Astrocyte (in vitro differentiated cells and primary cell): ENCODE measurements around the gene EXOC4. TPM values are rescaled to one million over a fixed set of nuclear protein-coding genes. Genes with fewer than 3 reads are reported as not detected.
A peak's percentile ranks its signal among the peaks of the same experiment; 100 is the strongest.

ENCODE experiments used
- DNase-seq: peaks from one replicate; pipeline ENCODE4 v3.0.0-alpha.2; 2010; ENCODE audit warnings: low read depth
- FAIRE-seq: peaks from 2 replicates; lab custom pipeline; 2011; peaks lifted over from hg19 to GRCh38; lab: Jason Lieb, UNC
- H2AFZ ChIP-seq: 2 replicates; pipeline ENCODE4 v1.6.0; 2012; ENCODE audit warnings: low read depth, low read length, inconsistent platforms
- H3K27ac ChIP-seq: 2 replicates; pipeline ENCODE4 v1.5.1; 2011; ENCODE audit warnings: low read depth, low read length, inconsistent platforms
- H3K27me3 ChIP-seq: 2 replicates; pipeline ENCODE4 v1.6.0; 2011; ENCODE audit warnings: low read length, inconsistent platforms; ENCODE audit not compliant: insufficient read depth
- H3K36me3 ChIP-seq: 2 replicates; pipeline ENCODE4 v1.5.1; 2011; ENCODE audit warnings: low read length, inconsistent platforms; ENCODE audit not compliant: insufficient read depth
- H3K4me1 ChIP-seq: 2 replicates; pipeline ENCODE4 v1.5.1; 2011; ENCODE audit warnings: low read length, inconsistent platforms; ENCODE audit not compliant: insufficient read depth
- H3K4me2 ChIP-seq: 2 replicates; pipeline ENCODE4 v1.6.0; 2012; ENCODE audit warnings: low read length, inconsistent platforms
- H3K4me3 ChIP-seq: 2 replicates; pipeline ENCODE4 v1.5.1; 2011; ENCODE audit warnings: low read depth, mild to moderate bottlenecking, low read length, inconsistent platforms; ENCODE audit not compliant: insufficient read depth
- H3K79me2 ChIP-seq: 2 replicates; pipeline ENCODE4 v1.6.0; 2012; ENCODE audit warnings: mild to moderate bottlenecking, low read length, inconsistent platforms; ENCODE audit not compliant: insufficient read depth
- H3K9ac ChIP-seq: 2 replicates; pipeline ENCODE4 v1.6.0; 2012; ENCODE audit warnings: mild to moderate bottlenecking, low read length, inconsistent platforms
- H3K9me3 ChIP-seq: 2 replicates; pipeline ENCODE4 v1.5.1; 2012; ENCODE audit warnings: low read depth, mild to moderate bottlenecking, low read length, inconsistent platforms; ENCODE audit not compliant: insufficient read depth
- H4K20me1 ChIP-seq: 2 replicates; pipeline ENCODE4 v1.6.0; 2012; ENCODE audit warnings: low read length, inconsistent platforms; ENCODE audit not compliant: insufficient read depth
- H3K27ac Mint-ChIP-seq: one replicate; pipeline ENCODE4 v1.8.0; 2021; ENCODE audit warnings: mild to moderate bottlenecking, mixed read lengths; ENCODE audit not compliant: unreplicated experiment
- H3K27me3 Mint-ChIP-seq: one replicate; pipeline ENCODE4 v1.8.0; 2021; ENCODE audit warnings: low read depth, mixed read lengths; ENCODE audit not compliant: unreplicated experiment
- H3K36me3 Mint-ChIP-seq: one replicate; pipeline ENCODE4 v1.8.0; 2021; ENCODE audit warnings: low read depth, mixed read lengths; ENCODE audit not compliant: unreplicated experiment
- H3K4me1 Mint-ChIP-seq: one replicate; pipeline ENCODE4 v1.8.0; 2021; ENCODE audit warnings: low read depth, mixed read lengths; ENCODE audit not compliant: unreplicated experiment
- H3K4me3 Mint-ChIP-seq: one replicate; pipeline ENCODE4 v1.8.0; 2021; ENCODE audit warnings: mild to moderate bottlenecking, moderate library complexity, mixed read lengths; ENCODE audit not compliant: unreplicated experiment
- H3K9me3 Mint-ChIP-seq: one replicate; pipeline ENCODE4 v1.8.0; 2021; ENCODE audit warnings: mild to moderate bottlenecking, mixed read lengths; ENCODE audit not compliant: unreplicated experiment
- EZH2 ChIP-seq: IDR thresholded peaks from 2 replicates; pipeline ENCODE4 v1.6.1; 2012; ENCODE audit warnings: mild to moderate bottlenecking, low read length, inconsistent platforms; ENCODE audit not compliant: insufficient read depth
- total RNA-seq: library from RNA; stranded (reverse); gene quantifications from 2 replicates; pipeline ENCODE4 v1.2.1, GENCODE V29; 2021
- TF ChIP-seq, protein P1 (sequence below): IDR thresholded peaks from 2 replicates; pipeline ENCODE4 v1.5.1; 2011; ENCODE audit warnings: low read depth, mild to moderate bottlenecking, inconsistent platforms, low read length, moderate library complexity; ENCODE audit not compliant: insufficient read depth

Gene EXOC4
- total RNA-seq, 1 donor from 2014 or later, result 57.5 TPM

DNA sequence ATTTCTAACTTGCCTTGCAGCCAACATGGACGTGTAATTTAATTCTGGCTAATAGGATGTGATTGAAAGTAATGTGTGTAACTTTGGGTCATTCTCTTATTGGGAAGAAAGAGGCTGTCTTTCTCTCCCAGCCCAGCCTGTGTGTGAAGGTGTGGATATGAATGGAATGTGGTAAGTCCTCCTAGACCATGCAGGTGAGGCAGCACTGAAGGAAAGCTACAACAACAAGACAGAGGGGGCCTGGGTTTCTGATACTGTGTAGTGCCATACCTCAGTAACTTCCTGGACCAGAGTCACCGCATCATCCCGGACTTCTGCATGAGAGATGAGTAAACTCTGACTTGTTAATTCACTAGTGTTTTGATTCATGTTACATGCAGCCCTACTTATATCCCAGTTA, 237.0 kb downstream of the EXOC4 start:
- Histone ChIP-seq H3K36me3 (no peaks in the 10 kb centered on the region), H3K27me3 (no peaks in the 10 kb centered on the region), H3K9me3 (no peaks in the 10 kb centered on the region), H3K4me3 (no peak overlapping the region), H3K27ac (no peak overlapping the region), H3K79me2 (no peaks in the 10 kb centered on the region), H3K4me2 (no peak overlapping the region), H4K20me1 (no peaks in the 10 kb centered on the region), H2AFZ (no peak overlapping the region), H3K9ac (no peak overlapping the region), H3K4me1 (no peaks in the 10 kb centered on the region)
- Mint-ChIP-seq H3K4me1 (peaks cover 9% of the 10 kb centered on the region), H3K27me3 (no peaks in the 10 kb centered on the region), H3K36me3 (peaks cover 3% of the 10 kb centered on the region), H3K27ac (no peak overlapping the region), H3K4me3 (no peak overlapping the region), H3K9me3 (no peaks in the 10 kb centered on the region)
- FAIRE-seq, result no peak
- DNase-seq, result no peak
- TF ChIP-seq, protein P1, sequence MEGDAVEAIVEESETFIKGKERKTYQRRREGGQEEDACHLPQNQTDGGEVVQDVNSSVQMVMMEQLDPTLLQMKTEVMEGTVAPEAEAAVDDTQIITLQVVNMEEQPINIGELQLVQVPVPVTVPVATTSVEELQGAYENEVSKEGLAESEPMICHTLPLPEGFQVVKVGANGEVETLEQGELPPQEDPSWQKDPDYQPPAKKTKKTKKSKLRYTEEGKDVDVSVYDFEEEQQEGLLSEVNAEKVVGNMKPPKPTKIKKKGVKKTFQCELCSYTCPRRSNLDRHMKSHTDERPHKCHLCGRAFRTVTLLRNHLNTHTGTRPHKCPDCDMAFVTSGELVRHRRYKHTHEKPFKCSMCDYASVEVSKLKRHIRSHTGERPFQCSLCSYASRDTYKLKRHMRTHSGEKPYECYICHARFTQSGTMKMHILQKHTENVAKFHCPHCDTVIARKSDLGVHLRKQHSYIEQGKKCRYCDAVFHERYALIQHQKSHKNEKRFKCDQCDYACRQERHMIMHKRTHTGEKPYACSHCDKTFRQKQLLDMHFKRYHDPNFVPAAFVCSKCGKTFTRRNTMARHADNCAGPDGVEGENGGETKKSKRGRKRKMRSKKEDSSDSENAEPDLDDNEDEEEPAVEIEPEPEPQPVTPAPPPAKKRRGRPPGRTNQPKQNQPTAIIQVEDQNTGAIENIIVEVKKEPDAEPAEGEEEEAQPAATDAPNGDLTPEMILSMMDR, result no peak
- TF ChIP-seq EZH2, result no peak

DNA sequence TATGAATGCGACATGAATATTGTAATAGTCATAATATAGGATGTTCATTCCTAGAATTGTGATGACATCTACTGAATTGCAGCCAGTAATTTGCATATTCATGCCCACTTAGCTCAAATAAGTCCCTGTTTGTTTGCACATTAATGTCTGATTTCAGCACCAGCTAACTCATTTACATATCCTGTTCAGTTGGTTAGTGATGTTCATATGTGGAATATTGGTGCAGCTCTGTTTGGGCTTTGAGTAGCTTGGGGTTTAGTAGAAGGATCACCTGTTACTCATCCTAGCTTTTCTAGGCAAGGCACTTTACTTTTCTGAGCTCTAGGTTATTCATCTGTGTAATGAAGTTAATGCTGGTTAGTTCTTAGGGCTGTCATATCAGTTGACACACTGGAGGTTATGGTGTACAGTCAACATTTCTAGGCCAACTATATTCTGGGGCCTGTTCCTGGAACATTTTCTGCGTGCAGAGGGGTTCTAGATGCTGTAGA, 238.4 kb downstream of the EXOC4 start:
- DNase-seq (no peak), FAIRE-seq (no peak)
- Mint-ChIP-seq H3K4me1 (peaks cover 9% of the 10 kb centered on the region), H3K27ac (no peak overlapping the region), H3K4me3 (no peak overlapping the region), H3K9me3 (no peaks in the 10 kb centered on the region), H3K27me3 (no peaks in the 10 kb centered on the region), H3K36me3 (no peaks in the 10 kb centered on the region)
- no peaks in the 10 kb centered on the region for H4K20me1 ChIP-seq
- no peak overlapping the region for H2AFZ ChIP-seq
- no peak for TF ChIP-seq EZH2
- TF ChIP-seq, protein P1, result no peak
- no peaks in the 10 kb centered on the region for H3K4me1 ChIP-seq
- no peak overlapping the region for H3K4me3 ChIP-seq
- no peak overlapping the region for H3K9ac ChIP-seq
- no peaks in the 10 kb centered on the region for H3K27me3 ChIP-seq
- H3K79me2 ChIP-seq, result no peaks in the 10 kb centered on the region
- H3K36me3 ChIP-seq, result no peaks in the 10 kb centered on the region
- H3K4me2 ChIP-seq, result no peak overlapping the region
- no peak overlapping the region for H3K27ac ChIP-seq
- no peaks in the 10 kb centered on the region for H3K9me3 ChIP-seq

DNA sequence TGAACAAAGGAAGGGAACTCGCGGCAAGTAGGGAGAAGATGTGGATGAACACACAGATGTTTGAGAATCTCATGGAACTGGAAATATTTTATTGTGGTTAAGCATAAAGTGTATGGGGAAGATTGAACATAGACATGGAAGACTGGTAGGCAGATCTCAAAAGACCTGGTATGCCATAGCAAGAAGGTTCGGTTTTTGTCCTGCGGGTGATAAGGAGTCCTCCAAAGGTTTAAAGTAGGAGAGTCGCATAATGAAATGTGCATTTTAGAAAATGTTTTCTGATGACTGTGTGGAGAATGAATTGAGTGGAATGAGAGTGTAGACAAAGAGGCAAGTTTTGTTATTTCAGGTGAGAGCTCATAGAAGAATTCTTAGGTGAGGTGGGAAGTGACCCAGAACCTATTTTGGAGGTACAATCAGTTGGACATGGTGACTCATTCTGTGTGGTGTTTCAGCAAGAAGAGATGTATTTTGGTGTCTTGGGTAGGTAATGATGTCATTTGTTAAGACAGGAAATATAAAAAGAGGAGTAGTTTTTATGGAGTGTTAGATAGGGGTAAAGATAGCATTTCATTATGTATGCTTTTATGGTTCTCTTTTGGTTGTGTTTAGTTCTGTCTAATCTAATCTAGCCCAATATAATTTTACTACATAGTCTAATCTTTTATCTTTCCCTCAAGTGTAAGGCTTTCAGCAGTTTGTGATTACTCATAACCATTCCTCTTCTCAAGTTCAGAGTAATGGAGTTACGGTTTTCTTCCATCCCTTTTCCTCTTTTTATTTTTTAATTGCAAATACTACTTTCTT, 239.2 kb downstream of the EXOC4 start:
- peaks cover 9% of the 10 kb centered on the region for H3K4me1 Mint-ChIP-seq
- no peaks in the 10 kb centered on the region for H3K27me3 Mint-ChIP-seq
- peak; percentile 43 for FAIRE-seq

More for the DNA sequence above, 239.2 kb downstream of the EXOC4 start:
- H2AFZ ChIP-seq, result no peak overlapping the region
- no peaks in the 10 kb centered on the region for H3K79me2 ChIP-seq
- Mint-ChIP-seq H3K9me3 (no peaks in the 10 kb centered on the region), H3K27ac (no peak overlapping the region), H3K4me3 (no peak overlapping the region), H3K36me3 (no peaks in the 10 kb centered on the region)
- peak; percentile 72 for DNase-seq
- no peaks in the 10 kb centered on the region for H3K4me1 ChIP-seq
- no peaks in the 10 kb centered on the region for H3K27me3 ChIP-seq
- H3K36me3 ChIP-seq, result no peaks in the 10 kb centered on the region
- H3K9ac ChIP-seq, result no peak overlapping the region
- peak overlapping the region; percentile 6 for H3K4me2 ChIP-seq
- H4K20me1 ChIP-seq, result no peaks in the 10 kb centered on the region
- H3K4me3 ChIP-seq, result no peak overlapping the region
- H3K27ac ChIP-seq, result no peak overlapping the region
- H3K9me3 ChIP-seq, result no peaks in the 10 kb centered on the region
- TF ChIP-seq, protein P1, result no peak
- no peak for TF ChIP-seq EZH2
